Ovary (tissue), 3 donors: Measurements from ENCODE around the gene CD200R1L.

ENCODE experiments used
- EP300 ChIP-seq: sonication (generic); formaldehyde crosslinking; IDR thresholded peaks from one replicate; pipeline ENCODE4 v1.6.1; 2017; ENCODE audit warnings: antibody characterized with exemption
- POLR2A ChIP-seq: fragments of 450-650 bp; IDR thresholded peaks from one replicate; pipeline ENCODE4 v1.6.1; 2017; ENCODE audit warnings: antibody characterized with exemption, mild to moderate bottlenecking, moderate library complexity
- TF ChIP-seq, protein P1 (sequence below), 3 donors: fragments of 450-650 bp in 2 of 3; fragments of 200-600 bp in 1 of 3; IDR thresholded peaks; one replicate each; pipeline versions ENCODE4 v1.5.1 to v1.8.0; 2016 to 2022; ENCODE audit warnings: antibody characterized with exemption in 3 of 3, mild to moderate bottlenecking in 1 of 3
- donor health status: DM: no; HTN: no; CAD: no.

DNA sequence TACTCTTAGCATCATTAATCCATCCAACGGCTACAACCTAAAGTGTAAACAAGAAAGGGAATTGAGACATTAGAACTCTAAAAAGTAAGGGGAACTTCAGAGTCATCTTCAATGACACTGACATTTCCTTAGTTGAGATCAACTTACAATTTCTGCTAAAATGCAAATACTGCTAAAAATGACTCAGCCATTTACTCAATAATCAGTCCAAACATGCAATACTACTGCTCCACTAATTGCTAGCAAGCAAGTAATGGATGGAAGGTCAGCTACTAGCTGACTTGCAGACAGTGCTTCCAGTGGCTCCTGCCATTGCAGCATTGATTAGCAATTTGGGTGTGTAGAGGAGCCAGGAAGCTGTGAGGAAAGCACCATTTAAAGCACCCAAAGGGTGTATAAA, 28.4 kb downstream of the CD200R1L start:
- TF ChIP-seq POLR2A (no peak), EP300 (no peak)
- TF ChIP-seq, protein P1, sequence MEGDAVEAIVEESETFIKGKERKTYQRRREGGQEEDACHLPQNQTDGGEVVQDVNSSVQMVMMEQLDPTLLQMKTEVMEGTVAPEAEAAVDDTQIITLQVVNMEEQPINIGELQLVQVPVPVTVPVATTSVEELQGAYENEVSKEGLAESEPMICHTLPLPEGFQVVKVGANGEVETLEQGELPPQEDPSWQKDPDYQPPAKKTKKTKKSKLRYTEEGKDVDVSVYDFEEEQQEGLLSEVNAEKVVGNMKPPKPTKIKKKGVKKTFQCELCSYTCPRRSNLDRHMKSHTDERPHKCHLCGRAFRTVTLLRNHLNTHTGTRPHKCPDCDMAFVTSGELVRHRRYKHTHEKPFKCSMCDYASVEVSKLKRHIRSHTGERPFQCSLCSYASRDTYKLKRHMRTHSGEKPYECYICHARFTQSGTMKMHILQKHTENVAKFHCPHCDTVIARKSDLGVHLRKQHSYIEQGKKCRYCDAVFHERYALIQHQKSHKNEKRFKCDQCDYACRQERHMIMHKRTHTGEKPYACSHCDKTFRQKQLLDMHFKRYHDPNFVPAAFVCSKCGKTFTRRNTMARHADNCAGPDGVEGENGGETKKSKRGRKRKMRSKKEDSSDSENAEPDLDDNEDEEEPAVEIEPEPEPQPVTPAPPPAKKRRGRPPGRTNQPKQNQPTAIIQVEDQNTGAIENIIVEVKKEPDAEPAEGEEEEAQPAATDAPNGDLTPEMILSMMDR (IDR thresholded peaks at IDR 0.05): no peak
